CD4-positive, alpha-beta T cell (primary cell): ENCODE results near the gene TP53I11. TPM values are rescaled to one million over a fixed set of nuclear protein-coding genes. Genes with fewer than 3 reads are reported as not detected.

ENCODE experiments used
- ATAC-seq: fragments of 200-7000 bp; cut with Tn5 transposase; one replicate; pipeline ENCODE4 v1.10.0; 2022; ENCODE audit warnings: mild to moderate bottlenecking; ENCODE audit not compliant: poor library complexity
- CTCF ChIA-PET: fragments of 350-600 bp; sonication (Branson Sonifier 250); formaldehyde crosslinking; loops from one replicate; lab custom pipeline; 2021; ENCODE audit warnings: antibody characterized with exemption, inconsistent platforms; lab: Charles Lee
- POLR2A ChIA-PET: fragments of 350-600 bp; sonication (Branson Sonifier 250); formaldehyde crosslinking; loops from one replicate; lab custom pipeline; 2021; ENCODE audit warnings: antibody characterized with exemption, inconsistent platforms; lab: Charles Lee
- DNase-seq, 14 experiments: peaks; one replicate each; pipeline ENCODE4 v3.0.0-alpha.2; 2013 to 2020; ENCODE audit warnings: mixed read lengths in 2 of 14
- H3K27ac ChIP-seq, 2 donors: one replicate each; pipeline versions ENCODE4 v1.5.1 to v1.7.0; 2013; ENCODE audit warnings: low read length in 2 of 2, low read depth in 1 of 2, mild to moderate bottlenecking in 1 of 2
- H3K27me3 ChIP-seq, 2 experiments: 1 replicate in 1 of 2; 2 replicates in 1 of 2; pipeline versions ENCODE4 v1.6.1 to v1.7.0; 2013; ENCODE audit warnings: low read length in 2 of 2, control low read depth in 1 of 2, mild to moderate bottlenecking in 1 of 2, moderate library complexity in 1 of 2; ENCODE audit not compliant: insufficient read depth in 2 of 2, control insufficient read depth in 1 of 2
- H3K36me3 ChIP-seq: one replicate; pipeline ENCODE4 v1.6.1; 2013; ENCODE audit warnings: low read length, control low read depth; ENCODE audit not compliant: insufficient read depth
- H3K4me1 ChIP-seq: one replicate; pipeline ENCODE4 v1.6.1; 2013; ENCODE audit warnings: low read length, control low read depth; ENCODE audit not compliant: insufficient read depth
- H3K4me3 ChIP-seq: one replicate; pipeline ENCODE4 v1.5.1; 2013; ENCODE audit warnings: mild to moderate bottlenecking, low read length, moderate library complexity
- H3K9me3 ChIP-seq, 2 experiments: 1 replicate in 1 of 2; 2 replicates in 1 of 2; pipeline versions ENCODE4 v1.6.1 to v1.7.0; 2013; ENCODE audit warnings: low read length in 2 of 2, mild to moderate bottlenecking in 2 of 2, control low read depth in 1 of 2, moderate library complexity in 1 of 2; ENCODE audit not compliant: control insufficient read depth in 1 of 2, insufficient read depth in 1 of 2
- H3K27ac Mint-ChIP-seq: one replicate; pipeline ENCODE4 v1.8.0; 2020; ENCODE audit warnings: mixed read lengths
- H3K27me3 Mint-ChIP-seq: one replicate; pipeline ENCODE4 v1.8.0; 2021; ENCODE audit warnings: mixed read lengths
- H3K36me3 Mint-ChIP-seq: one replicate; pipeline ENCODE4 v1.8.0; 2021; ENCODE audit warnings: low read depth, mixed read lengths
- H3K4me1 Mint-ChIP-seq: one replicate; pipeline ENCODE4 v1.8.0; 2021; ENCODE audit warnings: low read depth, mixed read lengths
- H3K4me3 Mint-ChIP-seq: one replicate; pipeline ENCODE4 v1.8.0; 2020; ENCODE audit warnings: mild to moderate bottlenecking, mixed read lengths
- H3K9me3 Mint-ChIP-seq: one replicate; pipeline ENCODE4 v1.8.0; 2020; ENCODE audit warnings: mixed read lengths
- intact Hi-C, 2 experiments: fragments of 100-400 bp; cut with DNase I in 1 of 2; cut with micrococcal nuclease in 1 of 2; formaldehyde crosslinking; loops; one replicate each; pipeline versions ENCODE4 v1.15.1 to v1.9.0; 2023 to 2025; cut with DNase I, micrococcal nuclease
- total RNA-seq, 174 experiments: library from RNA in 2 of 174; stranded (reverse) in 2 of 174; gene quantifications; one replicate each; pipeline ENCODE4 v1.2.3 and lab custom pipeline; 2021 to 2026
- TF ChIP-seq, protein P1 (sequence below): fragments of 200-600 bp; IDR thresholded peaks from one replicate; pipeline ENCODE4 v1.8.0; 2022; ENCODE audit warnings: antibody characterized with exemption, mild to moderate bottlenecking

TP53I11 gene
- total RNA-seq, 2 experiments from 2014 or later = 3.5 to 4.6 TPM

GRCh38 chr11:44949160-44950030 is 1.3 kb downstream of the TP53I11 start:
- Mint-ChIP-seq H3K27ac (peak overlapping the region; percentile 27), H3K9me3 (no peaks in the 10 kb centered on the region), H3K4me3 (peak overlapping the region; percentile 89), H3K4me1 (peaks cover 5% of the 10 kb centered on the region), H3K27me3 (no peaks in the 10 kb centered on the region), H3K36me3 (no peaks in the 10 kb centered on the region)
- TF ChIP-seq, protein P1, sequence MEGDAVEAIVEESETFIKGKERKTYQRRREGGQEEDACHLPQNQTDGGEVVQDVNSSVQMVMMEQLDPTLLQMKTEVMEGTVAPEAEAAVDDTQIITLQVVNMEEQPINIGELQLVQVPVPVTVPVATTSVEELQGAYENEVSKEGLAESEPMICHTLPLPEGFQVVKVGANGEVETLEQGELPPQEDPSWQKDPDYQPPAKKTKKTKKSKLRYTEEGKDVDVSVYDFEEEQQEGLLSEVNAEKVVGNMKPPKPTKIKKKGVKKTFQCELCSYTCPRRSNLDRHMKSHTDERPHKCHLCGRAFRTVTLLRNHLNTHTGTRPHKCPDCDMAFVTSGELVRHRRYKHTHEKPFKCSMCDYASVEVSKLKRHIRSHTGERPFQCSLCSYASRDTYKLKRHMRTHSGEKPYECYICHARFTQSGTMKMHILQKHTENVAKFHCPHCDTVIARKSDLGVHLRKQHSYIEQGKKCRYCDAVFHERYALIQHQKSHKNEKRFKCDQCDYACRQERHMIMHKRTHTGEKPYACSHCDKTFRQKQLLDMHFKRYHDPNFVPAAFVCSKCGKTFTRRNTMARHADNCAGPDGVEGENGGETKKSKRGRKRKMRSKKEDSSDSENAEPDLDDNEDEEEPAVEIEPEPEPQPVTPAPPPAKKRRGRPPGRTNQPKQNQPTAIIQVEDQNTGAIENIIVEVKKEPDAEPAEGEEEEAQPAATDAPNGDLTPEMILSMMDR = peak; percentile 57
- POLR2A ChIA-PET = interaction anchor here (0.7 to 1.4 kb wide), 2 partner anchors 130 to 153 kb away, joined by 3 to 4 read pairs; no protein-coding TSS in a partner anchor
- Histone ChIP-seq H3K4me3 (peak overlapping the region; percentile 71), H3K27me3 (no peaks in the 10 kb centered on the region), H3K4me1 (peaks cover 22% of the 10 kb centered on the region), H3K36me3 (no peaks in the 10 kb centered on the region), H3K9me3 (no peaks in the 10 kb centered on the region), H3K27ac (no peak overlapping the region)
- intact Hi-C loops = no loop called here
- DNase-seq (peak in 7 of 14 experiments; percentile 14 to 62 (median 40)), ATAC-seq (peak; percentile 41)
- CTCF ChIA-PET = no interaction called here

- POLR2A ChIA-PET = no interaction called here
- ATAC-seq (no peak), DNase-seq (no peak)
- intact Hi-C loops = no loop called here
- H3K27me3 Mint-ChIP-seq = no peaks in the 10 kb centered on the region
- H3K27ac ChIP-seq = no peak overlapping the region
- no peaks in the 10 kb centered on the region for H3K9me3 ChIP-seq
- no peak overlapping the region for H3K4me3 ChIP-seq
- H3K4me3 Mint-ChIP-seq = peak overlapping the region; percentile 78
- H3K4me1 ChIP-seq = peaks cover 33% of the 10 kb centered on the region
- CTCF ChIA-PET = interaction anchor here (2.4 kb wide), 1 partner anchor 12 kb away, joined by 7 read pairs; no protein-coding TSS in a partner anchor
- H3K36me3 ChIP-seq = no peaks in the 10 kb centered on the region
- no peaks in the 10 kb centered on the region for H3K9me3 Mint-ChIP-seq
- TF ChIP-seq, protein P1 = no peak
- peaks cover 12% of the 10 kb centered on the region for H3K4me1 Mint-ChIP-seq
- no peaks in the 10 kb centered on the region for H3K27me3 ChIP-seq
- no peak overlapping the region for H3K27ac Mint-ChIP-seq
- no peaks in the 10 kb centered on the region for H3K36me3 Mint-ChIP-seq
Measured at GRCh38 chr11:44948155-44948554, 2.5 kb downstream of the TP53I11 start.

DNA sequence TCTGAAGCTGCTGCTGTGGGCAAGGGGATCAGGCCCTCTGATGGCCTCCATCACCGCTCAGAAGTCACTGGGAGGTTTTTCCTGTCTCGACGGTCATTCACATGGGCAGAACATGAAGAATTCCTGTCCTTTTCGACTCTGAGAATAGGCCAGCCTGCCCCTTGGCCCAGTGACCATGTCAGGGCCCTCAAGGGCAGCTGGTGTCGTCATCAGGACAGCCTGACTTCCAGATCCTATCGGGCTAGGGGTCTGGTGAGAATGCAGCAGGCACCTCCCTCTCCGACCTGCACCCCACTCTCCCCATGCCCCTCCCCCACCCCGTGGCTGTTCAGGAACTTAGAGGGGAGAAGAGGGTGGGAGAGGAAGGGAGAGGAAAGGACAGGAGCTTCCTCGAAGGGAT is 3.6 kb downstream of the TP53I11 start:
- no peak overlapping the region for H3K27ac ChIP-seq
- ATAC-seq = no peak
- no peaks in the 10 kb centered on the region for H3K9me3 ChIP-seq
- no peak overlapping the region for H3K27ac Mint-ChIP-seq
- CTCF ChIA-PET = interaction anchor here (2.4 kb wide), 1 partner anchor 11 kb away, joined by 7 read pairs; no protein-coding TSS in a partner anchor
- H3K4me1 Mint-ChIP-seq = peaks cover 14% of the 10 kb centered on the region
- no peaks in the 10 kb centered on the region for H3K36me3 ChIP-seq
- H3K4me3 Mint-ChIP-seq = peak overlapping the region; percentile 48
- POLR2A ChIA-PET = no interaction called here
- peaks cover 42% of the 10 kb centered on the region for H3K4me1 ChIP-seq
- no peak for DNase-seq
- no peaks in the 10 kb centered on the region for H3K27me3 Mint-ChIP-seq
- H3K27me3 ChIP-seq = no peaks in the 10 kb centered on the region
- no peaks in the 10 kb centered on the region for H3K36me3 Mint-ChIP-seq
- no peaks in the 10 kb centered on the region for H3K9me3 Mint-ChIP-seq
- no peak overlapping the region for H3K4me3 ChIP-seq
- intact Hi-C loops = no loop called here
- TF ChIP-seq, protein P1 = no peak
